GM12878 (cell line): ENCODE data around the gene PLEKHA7. TPM values are rescaled to one million over a fixed set of nuclear protein-coding genes. Genes with fewer than 3 reads are reported as not detected.

Experiments used
- ATAC-seq: fragments of 200-7000 bp; cut with Tn5 transposase; 3 replicates; pipeline ENCODE4 v1.9.1; 2020; ENCODE audit warnings: mild to moderate bottlenecking, moderate library complexity
- BruUV-seq: library from RNA; stranded (reverse); fragments of 400-500 nt; replicated peaks from 2 replicates; lab custom pipeline; 2021; lab: Mats Ljungman, UMichigan
- CTCF ChIA-PET: fragments of 300-600 bp; sonication (Branson Sonifier 250); formaldehyde crosslinking; extraction: SDS; loops from one replicate; lab custom pipeline; 2021; ENCODE audit warnings: inconsistent platforms; lab: Yijun Ruan, JAX
- POLR2A ChIA-PET: fragments of 350-600 bp; formaldehyde crosslinking; extraction: SDS; loops from one replicate; lab custom pipeline; 2021; ENCODE audit warnings: inconsistent platforms; lab: Charles Lee
- RAD21 ChIA-PET: fragments of 300-600 bp; sonication (Branson Sonifier 250); formaldehyde crosslinking; loops from one replicate; lab custom pipeline; 2023; ENCODE audit warnings: antibody characterized with exemption; ENCODE audit not compliant: unreplicated experiment; lab: Charles Lee
- SMC1A ChIA-PET: fragments of 300-600 bp; sonication (Branson Sonifier 250); formaldehyde crosslinking; loops from one replicate; lab custom pipeline; 2023; ENCODE audit not compliant: unreplicated experiment, uncharacterized antibody; lab: Charles Lee
- DNase-seq: peaks from one replicate; pipeline ENCODE4 v3.0.0-alpha.2; 2011; ENCODE audit warnings: low read depth, low spot score
- FAIRE-seq: peaks from 3 replicates; lab custom pipeline; 2011; peaks lifted over from hg19 to GRCh38; lab: Jason Lieb, UNC
- H2AFZ ChIP-seq: 2 replicates; pipeline ENCODE4 v1.6.0; 2011; ENCODE audit warnings: low read depth, low read length, control low read depth; ENCODE audit not compliant: control insufficient read depth
- H3K27ac ChIP-seq: 2 replicates; pipeline ENCODE4 v1.5.1; 2011; ENCODE audit warnings: control low read depth; ENCODE audit not compliant: control insufficient read depth, insufficient read depth
- H3K27me3 ChIP-seq, 2 experiments: replicated peaks in 1 of 2; 2 replicates each; pipeline versions ENCODE4 v1.6.0 to v1.6.1; 2011; ENCODE audit warnings: low read length in 1 of 2; ENCODE audit not compliant: control insufficient read depth in 2 of 2, insufficient read depth in 2 of 2
- H3K36me3 ChIP-seq, 2 experiments: 2 replicates each; pipeline ENCODE4 v1.5.1; 2011; ENCODE audit warnings: low read length in 1 of 2; ENCODE audit not compliant: control insufficient read depth in 2 of 2, insufficient read depth in 2 of 2
- H3K4me1 ChIP-seq: 2 replicates; pipeline ENCODE4 v1.6.1; 2011; ENCODE audit warnings: mild to moderate bottlenecking, low read length, moderate library complexity, mixed read lengths; ENCODE audit not compliant: control insufficient read depth, insufficient read depth
- H3K4me2 ChIP-seq: 2 replicates; pipeline ENCODE4 v1.6.0; 2011; ENCODE audit warnings: control low read depth; ENCODE audit not compliant: control insufficient read depth, insufficient read depth
- H3K4me3 ChIP-seq: fragments of 200-600 bp; sonication (generic); 2 replicates; pipeline ENCODE4 v1.5.1; 2016
- H3K79me2 ChIP-seq: 2 replicates; pipeline ENCODE4 v1.6.0; 2011; ENCODE audit warnings: low read length; ENCODE audit not compliant: control insufficient read depth, insufficient read depth
- H3K9ac ChIP-seq: 2 replicates; pipeline ENCODE4 v1.8.0; 2011; ENCODE audit warnings: low read length, control low read depth, mixed read lengths; ENCODE audit not compliant: control insufficient read depth, insufficient read depth
- H3K9me3 ChIP-seq: replicated peaks from 3 replicates; pipeline ENCODE4 v1.5.1; 2011; ENCODE audit warnings: mild to moderate bottlenecking, low read length; ENCODE audit not compliant: control insufficient read depth, insufficient read depth
- H4K20me1 ChIP-seq: 2 replicates; pipeline ENCODE4 v1.6.0; 2011; ENCODE audit not compliant: control insufficient read depth, insufficient read depth
- BHLHE40 ChIP-seq, 2 experiments: fragments of 450-650 bp in 1 of 2; IDR thresholded peaks; 2 replicates each; pipeline ENCODE4 v1.6.1; 2011 to 2017; ENCODE audit warnings: low read depth in 2 of 2, borderline replicate concordance in 1 of 2, improper control_type of control experiment in 1 of 2, low read length in 1 of 2, mild to moderate bottlenecking in 1 of 2
- IRF5 ChIP-seq: fragments of 450-650 bp; IDR thresholded peaks from 2 replicates; pipeline ENCODE4 v1.6.1; 2017; ENCODE audit warnings: borderline replicate concordance
- NBN ChIP-seq: fragments of 450-650 bp; IDR thresholded peaks from 2 replicates; pipeline ENCODE4 v1.6.1; 2016
- PAX5 ChIP-seq: IDR thresholded peaks from 2 replicates; pipeline ENCODE4 v1.6.1; 2011; ENCODE audit warnings: low read depth, low read length, borderline replicate concordance
- TAF1 ChIP-seq: IDR thresholded peaks from 2 replicates; pipeline ENCODE4 v1.6.1; 2011; ENCODE audit warnings: mild to moderate bottlenecking, low read depth, low read length, borderline replicate concordance
- WRNIP1 ChIP-seq: IDR thresholded peaks from 2 replicates; pipeline ENCODE4 v1.6.1; 2011; ENCODE audit warnings: low read depth, low read length, improper control_type of control experiment, borderline replicate concordance
- ZNF207 ChIP-seq: fragments of 450-650 bp; IDR thresholded peaks from 2 replicates; pipeline ENCODE4 v1.6.1; 2014; ENCODE audit warnings: antibody characterized with exemption, mild to moderate bottlenecking, borderline replicate concordance
- WGBS: methylation state at CpG from one replicate; pipeline ENCODE4 v1.1.6; 2016; ENCODE audit warnings: low lambda C conversion rate; ENCODE audit not compliant: insufficient replicate concordance, insufficient coverage; ENCODE audit errors: missing lambda C conversion rate; 5-methylcytosine and 5-hydroxymethylcytosine counted together
- in situ Hi-C: fragments of 300-500 bp; cut with MboI; formaldehyde crosslinking; loops from 9 replicates; pipeline ENCODE4 v1.14.3; 2018; ENCODE audit warnings: mixed read lengths
- intact Hi-C: fragments of 100-400 bp; cut with micrococcal nuclease; formaldehyde crosslinking; loops from one replicate; pipeline ENCODE4 v1.14.2; 2022; ENCODE audit not compliant: unreplicated experiment
- polyA plus RNA-seq, 11 experiments: library from polyadenylated mRNA; depleted of rRNA in 4 of 11; unstranded in 6 of 11; stranded (reverse) in 5 of 11; fragments of >200 nt; fragmentation: Nextera tagmentation in 4 of 11; fragmentation: Illumina TruSeq in 1 of 11; extraction: Ambion mirVana in 4 of 11; extraction: Trizol in 1 of 11; gene quantifications; 1 replicate in 1 of 11; 2 replicates in 10 of 11; pipeline versions ENCODE4 v1.2.1 to v1.2.3, GENCODE V29; 2011 to 2016; ENCODE audit warnings: inconsistent platforms in 2 of 11, missing spikeins in 2 of 11, low read depth in 1 of 11
- total RNA-seq, 4 experiments: library from RNA; depleted of rRNA in 3 of 4; stranded (reverse); fragments of >200 nt in 3 of 4; fragmentation: Illumina TruSeq in 1 of 4; extraction: Trizol in 1 of 4; gene quantifications; 2 replicates each; pipeline versions ENCODE4 v1.2.1 to v1.2.3, GENCODE V29; 2013 to 2021

Gene PLEKHA7
- total and polyA plus RNA-seq, 10 of the 15 experiments (the other 5 are each of a cell fraction or from before 2014, with no cell fraction given) = 0.45 to 5.3 (median 2.1) TPM

GRCh38 chr11:16881766-16882165, 132.4 kb downstream of the PLEKHA7 start:
- SMC1A ChIA-PET = interaction anchor here (0.9 to 3.4 kb wide), 11 partner anchors 9 to 61 kb away, joined by 3 to 17 read pairs (median 4); no protein-coding TSS in a partner anchor
- H3K79me2 ChIP-seq = no peaks in the 10 kb centered on the region
- 0 out of 2 replicates have a peak overlapping the region, but pooled peaks have one; percentile 1 for H3K4me2 ChIP-seq
- intact Hi-C loops = no loop called here
- POLR2A ChIA-PET = interaction anchor here (0.6 to 1.4 kb wide), 5 partner anchors 12 to 381 kb away, joined by 3 to 5 read pairs (median 3); no protein-coding TSS in a partner anchor
- peaks cover 3% of the 10 kb centered on the region; the same call in 1 of the 2 replicates for H3K4me1 ChIP-seq
- peak overlapping the region; percentile 9; the same call in 1 of the 2 replicates for H2AFZ ChIP-seq
- H4K20me1 ChIP-seq = no peaks in the 10 kb centered on the region
- H3K27ac ChIP-seq = no peak overlapping the region
- no TSS peak for BruUV-seq
- no peaks in the 10 kb centered on the region for H3K9me3 ChIP-seq
- H3K36me3 ChIP-seq = no peaks in the 10 kb centered on the region
- no peak for TF ChIP-seq NBN
- TF ChIP-seq PAX5 = no peak
- no peak for TF ChIP-seq IRF5
- no peak for TF ChIP-seq BHLHE40 (IDR thresholded peaks at IDR 0.05; ENCODE audit: borderline replicate concordance in 1 of 2, low read depth in 2 of 2, low read length in 1 of 2)
- TF ChIP-seq TAF1 = no peak
- no peak for TF ChIP-seq WRNIP1
- no peak for TF ChIP-seq ZNF207
- FAIRE-seq (no peak), ATAC-seq (peak; percentile 72), DNase-seq (no peak)
- H3K9ac ChIP-seq = no peak overlapping the region
- WGBS = 21% methylated on average over 3 of the region's 3 CpGs
- no peaks in the 10 kb centered on the region; a peak in 1 of 4 replicates for H3K27me3 ChIP-seq
- H3K4me3 ChIP-seq = no peak overlapping the region
- CTCF ChIA-PET = interaction anchor here (0.6 to 4.5 kb wide), 14 partner anchors 8 to 97 kb away, joined by 3 to 28 read pairs (median 4); no protein-coding TSS in a partner anchor
- in situ Hi-C loops = no loop called here
- RAD21 ChIA-PET = interaction anchor here (0.7 to 1.4 kb wide), 5 partner anchors 9 to 62 kb away, joined by 3 to 6 read pairs (median 3); no protein-coding TSS in a partner anchor
